ENCODE data around the gene SCAMP1.

- TF ChIP-seq ETV6 (CRISPR knock-in tag; IDR thresholded peaks at IDR 0.05) = no peak
- TF ChIP-seq, protein P1, sequence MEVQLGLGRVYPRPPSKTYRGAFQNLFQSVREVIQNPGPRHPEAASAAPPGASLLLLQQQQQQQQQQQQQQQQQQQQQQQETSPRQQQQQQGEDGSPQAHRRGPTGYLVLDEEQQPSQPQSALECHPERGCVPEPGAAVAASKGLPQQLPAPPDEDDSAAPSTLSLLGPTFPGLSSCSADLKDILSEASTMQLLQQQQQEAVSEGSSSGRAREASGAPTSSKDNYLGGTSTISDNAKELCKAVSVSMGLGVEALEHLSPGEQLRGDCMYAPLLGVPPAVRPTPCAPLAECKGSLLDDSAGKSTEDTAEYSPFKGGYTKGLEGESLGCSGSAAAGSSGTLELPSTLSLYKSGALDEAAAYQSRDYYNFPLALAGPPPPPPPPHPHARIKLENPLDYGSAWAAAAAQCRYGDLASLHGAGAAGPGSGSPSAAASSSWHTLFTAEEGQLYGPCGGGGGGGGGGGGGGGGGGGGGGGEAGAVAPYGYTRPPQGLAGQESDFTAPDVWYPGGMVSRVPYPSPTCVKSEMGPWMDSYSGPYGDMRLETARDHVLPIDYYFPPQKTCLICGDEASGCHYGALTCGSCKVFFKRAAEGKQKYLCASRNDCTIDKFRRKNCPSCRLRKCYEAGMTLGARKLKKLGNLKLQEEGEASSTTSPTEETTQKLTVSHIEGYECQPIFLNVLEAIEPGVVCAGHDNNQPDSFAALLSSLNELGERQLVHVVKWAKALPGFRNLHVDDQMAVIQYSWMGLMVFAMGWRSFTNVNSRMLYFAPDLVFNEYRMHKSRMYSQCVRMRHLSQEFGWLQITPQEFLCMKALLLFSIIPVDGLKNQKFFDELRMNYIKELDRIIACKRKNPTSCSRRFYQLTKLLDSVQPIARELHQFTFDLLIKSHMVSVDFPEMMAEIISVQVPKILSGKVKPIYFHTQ (CRISPR knock-in tag; IDR thresholded peaks at IDR 0.05) = no peak
Measured at GRCh38 chr5:78360924-78361630, 660 bp downstream of the SCAMP1 start.

Data from WTC11 (cell line).